Right lobe of liver (tissue), 4 donors: ENCODE measurements around the gene VAV2.

Source experiments
- POLR2A ChIP-seq: fragments of 450-650 bp; IDR thresholded peaks from one replicate; pipeline ENCODE4 v1.6.1; 2017; ENCODE audit warnings: antibody characterized with exemption, mild to moderate bottlenecking
- TF ChIP-seq, protein P1 (sequence below), 4 donors: fragments of 200-600 bp in 3 of 4; fragments of 450-650 bp in 1 of 4; IDR thresholded peaks; one replicate each; pipeline versions ENCODE4 v1.5.1 to v1.8.0; 2016 to 2022; ENCODE audit warnings: antibody characterized with exemption in 4 of 4, mild to moderate bottlenecking in 2 of 4
- donor health status: DM: no; HTN: no; CAD: no.
- donor health status: DM: no; HTN: no; CAD: no.
- donor health status: DM: no; HTN: yes; CAD: no.

DNA sequence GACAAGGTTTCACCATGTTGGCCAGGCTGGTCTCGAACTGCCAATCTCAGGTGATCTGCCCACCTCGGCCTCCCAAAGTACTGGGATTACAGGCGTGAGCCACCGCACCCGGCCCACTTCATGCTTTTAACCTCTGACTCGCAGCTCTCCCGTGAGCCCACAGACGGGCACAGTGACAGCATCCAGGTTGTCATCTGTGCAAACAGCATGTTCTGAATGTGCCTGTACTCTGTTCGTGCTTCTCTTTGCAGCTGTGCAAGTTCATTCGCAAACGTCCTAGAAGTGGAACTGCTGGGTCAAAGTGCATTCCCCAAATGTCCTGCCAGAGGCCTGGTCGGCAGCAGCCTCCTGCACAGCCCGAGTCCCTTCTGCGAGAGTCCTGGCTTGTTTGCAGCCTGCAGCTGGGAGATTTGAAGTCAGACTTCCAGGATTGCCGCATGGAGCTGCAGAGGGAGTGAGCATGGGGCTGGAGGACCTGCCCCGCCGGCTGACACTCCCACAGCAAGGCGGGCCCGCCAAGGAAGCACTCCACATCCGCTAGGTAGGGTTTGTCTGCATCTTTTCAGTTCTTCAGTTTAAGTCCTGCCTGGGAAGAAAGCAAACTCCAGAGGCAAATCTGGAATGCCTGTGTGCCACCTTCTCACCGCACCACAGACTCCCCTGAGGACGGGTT is 36.6 kb upstream of the VAV2 start:
- TF ChIP-seq, protein P1, sequence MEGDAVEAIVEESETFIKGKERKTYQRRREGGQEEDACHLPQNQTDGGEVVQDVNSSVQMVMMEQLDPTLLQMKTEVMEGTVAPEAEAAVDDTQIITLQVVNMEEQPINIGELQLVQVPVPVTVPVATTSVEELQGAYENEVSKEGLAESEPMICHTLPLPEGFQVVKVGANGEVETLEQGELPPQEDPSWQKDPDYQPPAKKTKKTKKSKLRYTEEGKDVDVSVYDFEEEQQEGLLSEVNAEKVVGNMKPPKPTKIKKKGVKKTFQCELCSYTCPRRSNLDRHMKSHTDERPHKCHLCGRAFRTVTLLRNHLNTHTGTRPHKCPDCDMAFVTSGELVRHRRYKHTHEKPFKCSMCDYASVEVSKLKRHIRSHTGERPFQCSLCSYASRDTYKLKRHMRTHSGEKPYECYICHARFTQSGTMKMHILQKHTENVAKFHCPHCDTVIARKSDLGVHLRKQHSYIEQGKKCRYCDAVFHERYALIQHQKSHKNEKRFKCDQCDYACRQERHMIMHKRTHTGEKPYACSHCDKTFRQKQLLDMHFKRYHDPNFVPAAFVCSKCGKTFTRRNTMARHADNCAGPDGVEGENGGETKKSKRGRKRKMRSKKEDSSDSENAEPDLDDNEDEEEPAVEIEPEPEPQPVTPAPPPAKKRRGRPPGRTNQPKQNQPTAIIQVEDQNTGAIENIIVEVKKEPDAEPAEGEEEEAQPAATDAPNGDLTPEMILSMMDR (IDR thresholded peaks at IDR 0.05): no peak
- TF ChIP-seq POLR2A: no peak
